HCT116 (cell line): ENCODE data around the gene ARMC12. TPM values are rescaled to one million over a fixed set of nuclear protein-coding genes. Genes with fewer than 3 reads are reported as not detected.

ENCODE experiments used
- ATAC-seq: fragments of 200-7000 bp; cut with Tn5 transposase; 2 replicates; pipeline ENCODE4 v1.9.1; 2020; ENCODE audit warnings: mild to moderate bottlenecking, moderate library complexity
- BruUV-seq: library from RNA; stranded (reverse); fragments of 400-500 nt; replicated peaks from 2 replicates; lab custom pipeline; 2021; lab: Mats Ljungman, UMichigan
- CTCF ChIA-PET: fragments of 300-600 bp; sonication (Branson Sonifier 250); formaldehyde crosslinking; loops from one replicate; lab custom pipeline; 2021; ENCODE audit warnings: antibody characterized with exemption; lab: Charles Lee
- POLR2A ChIA-PET: fragments of 300-600, 350-600 bp; sonication (Branson Sonifier 250); formaldehyde crosslinking; loops from one replicate; lab custom pipeline; 2021; ENCODE audit warnings: antibody characterized with exemption; lab: Charles Lee
- RAD21 ChIA-PET, 2 experiments: fragments of 300-600 bp; sonication (Branson Sonifier 250); formaldehyde crosslinking; loops; one replicate each; lab custom pipeline; 2023; ENCODE audit warnings: low total read pairs in 2 of 2; ENCODE audit not compliant: uncharacterized antibody in 2 of 2, unreplicated experiment in 2 of 2, low non-redundant PET in 1 of 2; lab: Charles Lee
- DNase-seq: peaks from one replicate; pipeline ENCODE4 v3.0.0-alpha.2; 2010; ENCODE audit warnings: low read depth, low spot score
- H2AFZ ChIP-seq: fragments of 200-600 bp; shearing (Covaris generic), sonication (generic); 2 replicates; pipeline ENCODE4 v1.6.1; 2017; ENCODE audit warnings: low read depth, mixed run types, mixed read lengths, antibody characterized with exemption, low read length; ENCODE audit not compliant: poor library complexity, severe bottlenecking
- H3K27ac ChIP-seq: 2 replicates; pipeline ENCODE4 v1.5.1; 2012; ENCODE audit warnings: low read depth, low read length
- H3K27me3 ChIP-seq: fragments of 200-600 bp; sonication (generic); 2 replicates; pipeline ENCODE4 v1.6.1; 2016; ENCODE audit warnings: mixed run types, low read length, mixed read lengths; ENCODE audit not compliant: insufficient read depth
- H3K36me3 ChIP-seq, 2 experiments: fragments of 200-500 bp in 1 of 2; fragments of 200-600 bp in 1 of 2; sonication (Bioruptor generic) in 1 of 2; sonication (generic) in 1 of 2; 2 replicates each; pipeline versions ENCODE4 v1.5.1 to v1.6.1; 2014 to 2016; ENCODE audit warnings: low read length in 2 of 2, inconsistent platforms in 1 of 2, mixed read lengths in 1 of 2, mixed run types in 1 of 2; ENCODE audit not compliant: insufficient read depth in 2 of 2, control insufficient read depth in 1 of 2
- H3K4me1 ChIP-seq, 2 experiments: fragments of 200-600 bp in 1 of 2; sonication (generic) in 1 of 2; 2 replicates each; pipeline versions ENCODE4 v1.5.1 to v1.6.1; 2012 to 2017; ENCODE audit warnings: low read length in 2 of 2, inconsistent platforms in 1 of 2, mild to moderate bottlenecking in 1 of 2, mixed read lengths in 1 of 2, mixed run types in 1 of 2, moderate library complexity in 1 of 2; ENCODE audit not compliant: insufficient read depth in 2 of 2, control insufficient read depth in 1 of 2
- H3K4me2 ChIP-seq: fragments of 200-600 bp; sonication (generic); 2 replicates; pipeline ENCODE4 v1.6.1; 2017; ENCODE audit warnings: mixed run types, low read length, mixed read lengths
- H3K4me3 ChIP-seq, 2 experiments: fragments of 200-600 bp in 1 of 2; sonication (generic) in 1 of 2; replicated peaks in 1 of 2; 2 replicates each; pipeline ENCODE4 v1.5.1; 2011 to 2016; ENCODE audit warnings: low read length in 2 of 2, control low read depth in 1 of 2, low read depth in 1 of 2, mild to moderate bottlenecking in 1 of 2, mixed read lengths in 1 of 2, mixed run types in 1 of 2
- H3K79me2 ChIP-seq: fragments of 200-600 bp; sonication (generic); 2 replicates; pipeline ENCODE4 v1.6.1; 2017; ENCODE audit warnings: mild to moderate bottlenecking, mixed run types, low read length, moderate library complexity, mixed read lengths; ENCODE audit not compliant: insufficient read depth
- H3K9ac ChIP-seq: fragments of 200-600 bp; sonication (generic); 2 replicates; pipeline ENCODE4 v1.6.1; 2016; ENCODE audit warnings: low read length, mixed read lengths
- H3K9me2 ChIP-seq: fragments of 200-600 bp; sonication (generic), shearing (Covaris generic); 2 replicates; pipeline ENCODE4 v1.6.1; 2017; ENCODE audit warnings: mixed run types, mild to moderate bottlenecking, moderate library complexity; ENCODE audit not compliant: insufficient read depth
- H3K9me3 ChIP-seq, 2 experiments: fragments of 200-500 bp in 1 of 2; fragments of 200-600 bp in 1 of 2; sonication (Bioruptor generic) in 1 of 2; sonication (generic) in 1 of 2; 2 replicates each; pipeline ENCODE4 v1.6.1; 2014 to 2017; ENCODE audit warnings: low read length in 2 of 2, mixed read lengths in 2 of 2, inconsistent platforms in 1 of 2, low read depth in 1 of 2, mild to moderate bottlenecking in 1 of 2, mixed run types in 1 of 2, moderate library complexity in 1 of 2; ENCODE audit not compliant: control insufficient read depth in 1 of 2, insufficient read depth in 1 of 2
- H4K20me1 ChIP-seq: fragments of 200-600 bp; sonication (generic), shearing (Covaris generic); 2 replicates; pipeline ENCODE4 v1.6.1; 2017; ENCODE audit warnings: mixed run types, mild to moderate bottlenecking, moderate library complexity; ENCODE audit not compliant: insufficient read depth
- EGR1 ChIP-seq: IDR thresholded peaks from 2 replicates; pipeline ENCODE4 v1.6.1; 2012; ENCODE audit warnings: low read depth
- ELF1 ChIP-seq: IDR thresholded peaks from 2 replicates; pipeline ENCODE4 v1.6.1; 2012; ENCODE audit warnings: low read depth, borderline replicate concordance
- JUND ChIP-seq: IDR thresholded peaks from 2 replicates; pipeline ENCODE4 v1.6.1; 2012
- POLR2A ChIP-seq: IDR thresholded peaks from 2 replicates; pipeline ENCODE4 v1.7.0; 2011; ENCODE audit warnings: borderline replicate concordance; ENCODE audit not compliant: insufficient read depth, insufficient read length; ENCODE audit errors: extremely low read depth
- POLR2AphosphoS5 ChIP-seq: IDR thresholded peaks from 2 replicates; pipeline ENCODE4 v1.6.1; 2011; ENCODE audit warnings: mild to moderate bottlenecking, low read depth, low read length, moderate library complexity
- RAD21 ChIP-seq: IDR thresholded peaks from 2 replicates; pipeline ENCODE4 v1.6.1; 2012; ENCODE audit warnings: low read depth, mild to moderate bottlenecking
- SRF ChIP-seq: IDR thresholded peaks from 2 replicates; pipeline ENCODE4 v1.6.1; 2012; ENCODE audit warnings: low read depth
- TCF7L2 ChIP-seq: IDR thresholded peaks from 2 replicates; pipeline ENCODE4 v1.7.0; 2011; ENCODE audit warnings: borderline replicate concordance, inconsistent platforms; ENCODE audit not compliant: insufficient read depth, insufficient read length; ENCODE audit errors: extremely low read depth
- YY1 ChIP-seq: IDR thresholded peaks from 2 replicates; pipeline ENCODE4 v1.6.1; 2011; ENCODE audit warnings: low read length, low read depth, moderate library complexity, mild to moderate bottlenecking; ENCODE audit not compliant: insufficient replicate concordance; ENCODE audit errors: extremely low read depth
- ZFX ChIP-seq: fragments of 450-650 bp; IDR thresholded peaks from 2 replicates; pipeline ENCODE4 v1.6.1; 2017
- ZNF274 ChIP-seq: fragments of 200-500 bp; sonication (Bioruptor generic); IDR thresholded peaks from 2 replicates; pipeline ENCODE4 v1.6.1; 2014; ENCODE audit warnings: mild to moderate bottlenecking, low read depth, low read length, inconsistent platforms
- intact Hi-C: fragments of 100-400 bp; cut with micrococcal nuclease; formaldehyde crosslinking; loops from 2 replicates; pipeline ENCODE4 v1.10.0; 2022
- total RNA-seq: library from RNA; stranded (reverse); gene quantifications from one replicate; pipeline ENCODE4 v1.2.1, GENCODE V29; 2021; ENCODE audit not compliant: unreplicated experiment

The ARMC12 gene
- total RNA-seq, 1 experiment from 2014 or later = 0.79 TPM

DNA sequence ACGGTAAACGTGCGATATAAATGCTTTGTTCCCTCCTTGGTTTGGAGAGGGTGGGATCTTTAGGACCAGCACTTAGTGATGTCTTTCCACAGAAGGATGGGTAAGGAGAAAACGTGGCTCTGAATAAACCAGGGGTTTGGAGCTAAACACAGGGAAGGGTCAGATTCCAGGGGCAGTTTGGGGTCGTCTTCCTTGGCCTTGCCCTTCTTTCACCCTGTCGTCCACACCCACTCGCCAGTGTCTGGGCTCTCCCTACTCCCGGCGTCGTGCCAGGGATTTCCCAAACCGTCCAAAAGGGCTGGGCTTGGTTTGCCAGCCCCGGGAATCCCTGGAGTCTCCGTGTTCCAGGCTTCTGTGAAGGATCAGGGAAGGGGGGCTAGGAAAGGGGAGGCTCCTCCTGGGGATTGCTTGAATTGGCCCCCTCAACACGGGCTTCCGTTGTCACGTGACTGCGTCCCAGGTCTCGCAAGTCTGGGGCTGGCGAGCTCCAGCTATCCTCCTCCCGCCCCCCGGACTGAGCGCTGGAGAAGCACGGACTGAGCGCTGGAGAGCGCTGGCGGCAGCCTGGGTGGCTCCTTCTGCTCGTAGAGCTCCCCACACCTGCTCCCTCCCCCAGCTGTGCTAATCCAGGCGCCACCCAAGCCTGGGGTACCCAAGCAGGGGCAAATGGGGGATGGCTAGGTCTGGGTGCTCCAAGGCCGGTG is 9.4 kb upstream of the ARMC12 start:
- peak overlapping the region; percentile 88 for H3K9ac ChIP-seq
- H3K9me3 ChIP-seq = no peaks in the 10 kb centered on the region
- ATAC-seq (peak; percentile 46), DNase-seq (no peak)
- peaks cover 46 to 73% of the 10 kb centered on the region in 2 experiments for H3K4me1 ChIP-seq
- peak overlapping the region; percentile 66 to 84 for H3K4me3 ChIP-seq
- intact Hi-C loops = no loop called here
- ChIA-PET RAD21 (interaction anchor here in 1 of 2 experiments (0.6 kb wide), 1 partner anchor 128 kb away, joined by 3 read pairs; no protein-coding TSS in a partner anchor), CTCF (interaction anchor here (0.9 to 1.5 kb wide), 4 partner anchors 9 to 144 kb away, joined by 3 to 7 read pairs (median 4); partner anchors contain the start of gene ARMC12), POLR2A (interaction anchor here (1.5 kb wide), 1 partner anchor 231 kb away, joined by 3 read pairs; the partner anchor contains the start of gene TEAD3)
- peak overlapping the region; percentile 99 for H3K4me2 ChIP-seq
- H3K79me2 ChIP-seq = no peaks in the 10 kb centered on the region
- H3K27ac ChIP-seq = peak overlapping the region; percentile 96
- BruUV-seq = TSS peak; percentile 26
- no peaks in the 10 kb centered on the region for H3K27me3 ChIP-seq
- H2AFZ ChIP-seq = peak overlapping the region; percentile 54
- H4K20me1 ChIP-seq = no peaks in the 10 kb centered on the region
- no peaks in the 10 kb centered on the region for H3K9me2 ChIP-seq
- TF ChIP-seq YY1 (no peak), SRF (no peak), JUND (no peak), ZFX (no peak; the same call in 1 of the 2 replicates), POLR2AphosphoS5 (0 out of 2 replicates have a peak, but pooled peaks have one; percentile 5), EGR1 (no peak), ELF1 (no peak)
- H3K36me3 ChIP-seq = no peaks in the 10 kb centered on the region

DNA sequence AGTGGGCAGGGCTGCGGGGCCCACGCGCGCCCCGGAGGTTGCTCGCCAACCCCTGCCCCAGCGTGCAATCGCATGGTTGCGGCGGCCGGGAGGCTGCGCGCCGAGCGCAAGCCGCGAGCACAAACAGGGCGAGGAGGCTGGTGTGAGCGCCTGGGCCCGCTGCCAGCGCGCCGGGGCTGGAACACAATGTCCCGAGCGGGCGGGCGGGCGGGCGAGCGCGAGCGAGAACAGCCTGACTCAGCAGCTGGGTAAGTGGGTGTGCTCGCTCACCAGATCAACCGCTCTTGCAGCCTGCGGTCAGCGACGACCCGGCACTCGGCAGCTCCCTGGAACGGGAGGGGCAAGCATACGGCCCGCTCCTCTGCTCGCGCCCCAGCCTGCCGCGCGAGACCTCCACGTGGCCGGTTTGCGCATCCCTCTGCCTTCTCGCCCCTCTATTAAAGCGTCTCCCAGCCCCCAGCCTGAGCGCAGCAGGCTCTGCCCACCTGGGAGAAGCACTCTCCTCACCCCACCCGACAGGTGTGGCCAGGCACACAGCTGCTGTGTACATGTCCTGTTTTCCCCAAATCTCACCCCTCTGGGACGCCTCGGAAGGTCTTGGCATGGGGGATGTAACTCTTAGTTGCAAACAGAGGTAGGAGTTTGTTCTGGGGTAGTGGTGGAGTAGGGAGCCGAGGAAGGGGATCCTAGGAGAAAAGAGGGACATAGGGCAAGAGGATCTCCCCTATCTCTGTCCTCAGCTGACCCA is 8.7 kb upstream of the ARMC12 start:
- H3K4me3 ChIP-seq = peak overlapping the region; percentile 66 to 84
- H3K27ac ChIP-seq = peak overlapping the region; percentile 96
- no peaks in the 10 kb centered on the region for H3K9me2 ChIP-seq
- ATAC-seq (peak; percentile 48), DNase-seq (no peak)
- BruUV-seq = no TSS peak
- intact Hi-C loops = no loop called here
- peak overlapping the region; percentile 54 for H2AFZ ChIP-seq
- no peaks in the 10 kb centered on the region for H3K79me2 ChIP-seq
- POLR2A ChIA-PET = interaction anchor here (1.5 kb wide), 1 partner anchor 231 kb away, joined by 3 read pairs; the partner anchor contains the start of gene TEAD3
- no peak for TF ChIP-seq ZNF274
- 0 out of 2 replicates have a peak, but pooled peaks have one; percentile 57 for TF ChIP-seq ZFX
- no peak for TF ChIP-seq RAD21
- TF ChIP-seq POLR2AphosphoS5 = peak; percentile 44; the same call in 1 of the 2 replicates
- TF ChIP-seq TCF7L2 = peak; percentile 34
- TF ChIP-seq POLR2A = no peak
- TF ChIP-seq, all 23 proteins: peak for 3
- RAD21 ChIA-PET = no interaction called here
- H3K36me3 ChIP-seq = no peaks in the 10 kb centered on the region
- CTCF ChIA-PET = interaction anchor here (1.0 to 1.5 kb wide), 4 partner anchors 9 to 145 kb away, joined by 4 to 7 read pairs (median 4); partner anchors contain the start of gene ARMC12
- H3K4me1 ChIP-seq = peaks cover 53 to 81% of the 10 kb centered on the region in 2 experiments
- H4K20me1 ChIP-seq = no peaks in the 10 kb centered on the region
- H3K4me2 ChIP-seq = peak overlapping the region; percentile 99
- peak overlapping the region; percentile 88 for H3K9ac ChIP-seq
- H3K9me3 ChIP-seq = no peaks in the 10 kb centered on the region
- no peaks in the 10 kb centered on the region for H3K27me3 ChIP-seq
